Tibial nerve (tissue), 4 donors: ENCODE data around the gene LGI2. TPM values are rescaled to one million over a fixed set of nuclear protein-coding genes. Genes with fewer than 3 reads are reported as not detected.
"Not testable (repeated sequence)": the region's sequence is repeated elsewhere in the genome, so short reads cannot be mapped to it uniquely, and the experiment has no call there.

Experiments
- DNase-seq, 2 donors: peaks; one replicate each; pipeline ENCODE4 v3.0.0-alpha.2; 2019; ENCODE audit warnings: low spot score in 2 of 2
- H3K27ac ChIP-seq, 4 donors: fragments of 200-600 bp; sonication (generic) in 3 of 4; one replicate each; pipeline ENCODE4 v1.5.1; 2017 to 2019; ENCODE audit warnings: mild to moderate bottlenecking in 1 of 4
- H3K27me3 ChIP-seq, 2 donors: fragments of 200-600 bp; sonication (generic) in 1 of 2; one replicate each; pipeline versions ENCODE4 v1.5.1 to v1.6.0; 2017 to 2019
- H3K36me3 ChIP-seq, 3 donors: fragments of 200-600 bp; sonication (generic); one replicate each; pipeline ENCODE4 v1.5.1; 2018 to 2019
- H3K4me1 ChIP-seq, 4 donors: fragments of 200-600 bp; sonication (generic) in 3 of 4; one replicate each; pipeline ENCODE4 v1.5.1; 2017 to 2019
- H3K4me3 ChIP-seq, 4 donors: fragments of 200-600 bp; sonication (generic) in 3 of 4; one replicate each; pipeline ENCODE4 v1.5.1; 2017 to 2019; ENCODE audit warnings: mild to moderate bottlenecking in 1 of 4, moderate library complexity in 1 of 4
- H3K9me3 ChIP-seq, 4 donors: fragments of 200-600 bp; sonication (generic) in 3 of 4; one replicate each; pipeline ENCODE4 v1.5.1; 2017 to 2019
- EP300 ChIP-seq, 2 donors: sonication (generic); formaldehyde crosslinking; IDR thresholded peaks; one replicate each; pipeline ENCODE4 v1.6.1; 2017; ENCODE audit warnings: antibody characterized with exemption in 2 of 2, mild to moderate bottlenecking in 1 of 2
- POLR2A ChIP-seq, 2 donors: fragments of 450-650 bp; IDR thresholded peaks; one replicate each; pipeline ENCODE4 v1.6.1; 2017; ENCODE audit warnings: antibody characterized with exemption in 2 of 2, mild to moderate bottlenecking in 2 of 2, moderate library complexity in 2 of 2
- WGBS, 2 donors: methylation state at CpG; one replicate each; pipeline ENCODE4 v1.1.5; 2018; 5-methylcytosine and 5-hydroxymethylcytosine counted together
- total RNA-seq, 4 donors: library from RNA; depleted of rRNA; stranded (reverse); fragments of >200 nt; gene quantifications; one replicate each; pipeline ENCODE4 v1.1.0, GENCODE V29; 2016
- TF ChIP-seq, protein P1 (sequence below), 5 experiments: fragments of 200-600 bp in 3 of 5; fragments of 450-650 bp in 2 of 5; sonication (generic) in 3 of 5; IDR thresholded peaks; one replicate each; pipeline ENCODE4 v1.5.1; 2016 to 2019; ENCODE audit warnings: antibody characterized with exemption in 5 of 5, mild to moderate bottlenecking in 3 of 5, moderate library complexity in 2 of 5

The LGI2 gene
- total RNA-seq, 4 donors from 2014 or later = 4.8 to 25.7 (median 23.2) TPM

DNA sequence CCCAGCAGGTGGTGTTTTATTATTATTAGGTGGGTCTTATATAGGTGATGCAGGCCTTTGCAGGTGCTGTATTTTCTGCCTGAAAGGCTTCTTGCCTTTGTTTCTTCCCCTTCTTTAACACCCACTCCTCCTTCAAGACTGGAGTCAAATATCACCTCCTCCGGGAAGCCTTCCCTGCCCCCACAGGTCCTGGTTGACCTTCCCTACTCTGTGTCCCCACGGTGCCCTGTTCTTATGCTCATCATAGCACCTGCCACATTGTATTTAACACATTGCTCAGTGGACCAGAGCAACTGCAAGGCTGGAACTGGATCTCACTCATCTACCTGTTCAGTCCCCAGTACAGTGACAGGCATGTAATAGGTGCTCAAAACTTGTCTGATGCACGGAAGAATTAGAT is 39.8 kb upstream of the LGI2 start:
- no peak for TF ChIP-seq POLR2A (IDR thresholded peaks at IDR 0.05)
- TF ChIP-seq, protein P1, sequence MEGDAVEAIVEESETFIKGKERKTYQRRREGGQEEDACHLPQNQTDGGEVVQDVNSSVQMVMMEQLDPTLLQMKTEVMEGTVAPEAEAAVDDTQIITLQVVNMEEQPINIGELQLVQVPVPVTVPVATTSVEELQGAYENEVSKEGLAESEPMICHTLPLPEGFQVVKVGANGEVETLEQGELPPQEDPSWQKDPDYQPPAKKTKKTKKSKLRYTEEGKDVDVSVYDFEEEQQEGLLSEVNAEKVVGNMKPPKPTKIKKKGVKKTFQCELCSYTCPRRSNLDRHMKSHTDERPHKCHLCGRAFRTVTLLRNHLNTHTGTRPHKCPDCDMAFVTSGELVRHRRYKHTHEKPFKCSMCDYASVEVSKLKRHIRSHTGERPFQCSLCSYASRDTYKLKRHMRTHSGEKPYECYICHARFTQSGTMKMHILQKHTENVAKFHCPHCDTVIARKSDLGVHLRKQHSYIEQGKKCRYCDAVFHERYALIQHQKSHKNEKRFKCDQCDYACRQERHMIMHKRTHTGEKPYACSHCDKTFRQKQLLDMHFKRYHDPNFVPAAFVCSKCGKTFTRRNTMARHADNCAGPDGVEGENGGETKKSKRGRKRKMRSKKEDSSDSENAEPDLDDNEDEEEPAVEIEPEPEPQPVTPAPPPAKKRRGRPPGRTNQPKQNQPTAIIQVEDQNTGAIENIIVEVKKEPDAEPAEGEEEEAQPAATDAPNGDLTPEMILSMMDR (IDR thresholded peaks at IDR 0.05) = no peak
- H3K9me3 ChIP-seq = no peaks in the 10 kb centered on the region
- no peaks in the 10 kb centered on the region for H3K36me3 ChIP-seq
- H3K27ac ChIP-seq = no peak overlapping the region
- H3K27me3 ChIP-seq = no peaks in the 10 kb centered on the region
- WGBS, 2 donors = 70 to 81% methylated on average over 3 of the region's 3 CpGs
- no peak overlapping the region for H3K4me3 ChIP-seq
- no peak for DNase-seq
- no peaks in the 10 kb centered on the region for H3K4me1 ChIP-seq

DNA sequence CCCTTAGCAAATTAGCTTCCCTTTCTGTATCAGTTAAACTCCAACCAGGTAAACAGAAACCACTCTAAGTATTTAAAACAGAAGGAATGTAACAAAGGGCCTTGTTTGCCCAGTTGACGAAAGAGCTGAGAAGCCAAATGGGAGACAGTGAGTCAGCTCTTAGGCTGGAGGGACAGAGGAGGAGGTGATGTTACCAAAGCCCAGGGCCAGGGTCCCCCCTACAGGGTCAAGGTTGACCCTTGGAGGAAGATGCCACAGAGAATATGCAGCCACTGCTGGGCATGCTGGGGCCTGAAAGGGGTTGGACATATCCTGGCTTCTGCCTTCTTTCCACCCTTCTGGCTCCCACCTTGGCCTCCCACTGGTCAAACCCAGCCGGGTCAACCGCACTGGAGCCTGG is 38.3 kb upstream of the LGI2 start:
- H3K4me3 ChIP-seq = no peak overlapping the region
- 85 to 91% methylated on average over 3 of the region's 3 CpGs for WGBS, 2 donors
- no peaks in the 10 kb centered on the region for H3K9me3 ChIP-seq
- no peaks in the 10 kb centered on the region for H3K36me3 ChIP-seq
- no peak for DNase-seq
- H3K4me1 ChIP-seq = no peaks in the 10 kb centered on the region
- no peak overlapping the region for H3K27ac ChIP-seq
- no peaks in the 10 kb centered on the region for H3K27me3 ChIP-seq
- TF ChIP-seq EP300 (IDR thresholded peaks at IDR 0.05) (no peak), POLR2A (IDR thresholded peaks at IDR 0.05) (no peak)
- TF ChIP-seq, protein P1 (IDR thresholded peaks at IDR 0.05) = no peak

DNA sequence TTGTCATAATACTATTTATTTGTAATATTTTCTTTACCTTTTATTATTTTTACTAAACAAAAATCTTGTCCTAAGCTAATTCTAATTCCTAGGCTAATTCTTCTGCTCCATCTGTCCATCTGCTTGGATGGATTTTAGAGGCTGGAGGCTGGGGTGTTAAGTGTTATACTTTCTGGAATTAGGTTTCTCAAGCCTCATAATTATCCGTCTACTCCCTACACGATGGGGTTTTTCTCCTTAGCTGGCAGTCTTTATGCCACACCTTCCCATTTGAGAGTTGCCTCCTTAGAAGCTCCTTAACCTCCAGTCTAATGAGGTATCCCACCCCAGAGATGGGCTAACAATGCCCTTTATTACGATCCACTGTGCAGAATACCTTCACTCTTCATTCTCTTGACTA is 37.6 kb upstream of the LGI2 start:
- WGBS, 2 donors = 73 to 88% methylated on average over 3 of the region's 3 CpGs
- Histone ChIP-seq H3K27me3 (no peaks in the 10 kb centered on the region), H3K27ac (no peak overlapping the region), H3K9me3 (no peaks in the 10 kb centered on the region), H3K36me3 (no peaks in the 10 kb centered on the region), H3K4me1 (no peaks in the 10 kb centered on the region), H3K4me3 (no peak overlapping the region)
- TF ChIP-seq, protein P1 (IDR thresholded peaks at IDR 0.05) = no peak
- no peak for TF ChIP-seq POLR2A (IDR thresholded peaks at IDR 0.05)
- no peak for TF ChIP-seq EP300 (IDR thresholded peaks at IDR 0.05)
- DNase-seq = no peak

DNA sequence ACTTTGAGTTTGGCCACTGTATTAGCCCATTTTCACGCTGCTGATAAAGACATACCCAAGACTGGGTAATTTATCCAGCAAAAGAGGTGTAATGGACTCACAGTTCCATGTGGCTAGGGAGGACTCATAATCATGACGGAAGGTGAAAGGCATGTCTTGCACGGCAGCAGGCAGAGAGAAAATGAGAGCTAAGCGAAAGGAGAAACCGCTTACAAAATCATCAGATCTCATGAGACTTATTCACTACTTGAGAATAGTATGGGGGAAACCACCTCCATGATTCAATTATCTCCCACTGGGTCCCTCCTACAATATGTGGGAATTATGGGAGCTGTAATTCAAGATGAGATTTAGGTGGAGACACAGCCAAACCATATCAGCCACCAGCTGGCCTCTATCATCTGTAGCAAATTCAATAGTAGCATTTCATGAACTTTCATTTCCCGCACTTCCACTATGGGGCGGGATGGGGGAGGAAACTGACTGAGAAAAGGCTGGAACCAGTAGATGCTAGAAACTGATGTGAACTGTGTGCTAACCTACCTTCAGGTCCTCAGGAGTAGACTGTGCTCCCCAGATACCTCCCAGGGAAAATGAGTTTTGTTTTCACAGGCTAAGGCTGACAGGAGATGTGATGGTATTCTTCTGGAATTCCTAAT is 35.3 kb upstream of the LGI2 start:
- no peaks in the 10 kb centered on the region for H3K4me1 ChIP-seq
- no peak overlapping the region for H3K4me3 ChIP-seq
- H3K36me3 ChIP-seq = no peaks in the 10 kb centered on the region
- H3K27ac ChIP-seq = no peak overlapping the region
- no peak for TF ChIP-seq POLR2A (IDR thresholded peaks at IDR 0.05)
- TF ChIP-seq, protein P1 (IDR thresholded peaks at IDR 0.05) = no peak
- no peak for TF ChIP-seq EP300 (IDR thresholded peaks at IDR 0.05)
- no peaks in the 10 kb centered on the region for H3K9me3 ChIP-seq
- H3K27me3 ChIP-seq = no peaks in the 10 kb centered on the region
- no peak for DNase-seq
- 76 to 79% methylated on average over 7 of the region's 7 CpGs for WGBS, 2 donors

DNA sequence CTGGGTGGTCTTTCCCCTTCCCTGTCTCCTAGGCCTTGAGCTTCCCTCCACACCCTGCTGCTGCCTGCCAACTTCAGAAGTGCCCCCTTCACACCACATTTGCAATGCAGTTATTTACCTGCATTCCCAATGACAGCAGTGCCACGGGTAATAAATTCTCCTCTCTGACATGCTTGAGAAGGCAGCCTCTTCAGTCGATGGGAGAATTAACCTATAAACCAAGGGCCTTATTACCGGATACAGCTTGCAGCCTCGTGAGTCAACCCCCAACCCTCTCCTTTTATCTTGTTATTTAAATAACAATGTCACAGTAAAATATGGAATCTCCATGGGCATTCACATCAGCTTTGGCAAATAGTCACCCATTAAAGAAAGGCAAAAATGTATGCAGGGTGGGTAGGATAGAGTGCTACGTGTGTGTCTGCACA is 34.7 kb upstream of the LGI2 start:
- no peaks in the 10 kb centered on the region for H3K36me3 ChIP-seq
- H3K9me3 ChIP-seq = no peaks in the 10 kb centered on the region
- no peak overlapping the region for H3K27ac ChIP-seq
- 24 to 29% methylated on average over 5 of the region's 5 CpGs for WGBS, 2 donors
- no peak for DNase-seq
- no peaks in the 10 kb centered on the region for H3K4me1 ChIP-seq
- H3K27me3 ChIP-seq = no peaks in the 10 kb centered on the region
- no peak overlapping the region for H3K4me3 ChIP-seq
- TF ChIP-seq EP300 (IDR thresholded peaks at IDR 0.05) = no peak

DNA sequence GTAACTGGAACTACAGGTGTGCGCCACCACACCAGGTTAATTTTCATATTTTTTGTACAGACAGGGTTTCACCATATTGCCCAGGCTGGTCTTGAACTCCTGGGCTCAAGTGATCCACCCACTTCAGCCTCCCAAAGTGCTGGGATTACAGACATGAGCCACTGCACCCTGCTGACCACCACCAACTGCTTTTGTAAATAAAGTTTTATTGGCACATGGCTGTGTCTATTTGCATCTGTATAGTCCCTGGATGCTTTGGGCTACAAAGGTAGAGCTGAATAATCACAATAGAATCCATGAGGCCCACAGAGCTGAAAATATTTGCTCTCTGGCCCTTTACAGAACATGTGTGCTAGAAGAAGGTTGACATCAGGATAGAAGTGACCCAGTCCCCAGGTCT is 33.7 kb upstream of the LGI2 start:
- not testable (repeated sequence) for DNase-seq, H3K27me3 ChIP-seq, H3K4me1 ChIP-seq, H3K9me3 ChIP-seq, H3K36me3 ChIP-seq, H3K4me3 ChIP-seq, H3K27ac ChIP-seq
- WGBS, 2 donors = 87 to 94% methylated on average over 1 of the region's 1 CpG
